Lower leg skin (tissue), 3 donors: ENCODE data around the gene HOXB2.

Experiments
- POLR2A ChIP-seq, 2 donors: fragments of 450-650 bp; IDR thresholded peaks; one replicate each; pipeline ENCODE4 v1.6.1; 2016 to 2017; ENCODE audit warnings: antibody characterized with exemption in 2 of 2, mild to moderate bottlenecking in 1 of 2, moderate library complexity in 1 of 2
- TF ChIP-seq, protein P1 (sequence below), 3 donors: fragments of 450-650 bp; IDR thresholded peaks; one replicate each; pipeline ENCODE4 v1.5.1; 2016; ENCODE audit warnings: antibody characterized with exemption in 3 of 3, mild to moderate bottlenecking in 3 of 3, moderate library complexity in 2 of 3

DNA sequence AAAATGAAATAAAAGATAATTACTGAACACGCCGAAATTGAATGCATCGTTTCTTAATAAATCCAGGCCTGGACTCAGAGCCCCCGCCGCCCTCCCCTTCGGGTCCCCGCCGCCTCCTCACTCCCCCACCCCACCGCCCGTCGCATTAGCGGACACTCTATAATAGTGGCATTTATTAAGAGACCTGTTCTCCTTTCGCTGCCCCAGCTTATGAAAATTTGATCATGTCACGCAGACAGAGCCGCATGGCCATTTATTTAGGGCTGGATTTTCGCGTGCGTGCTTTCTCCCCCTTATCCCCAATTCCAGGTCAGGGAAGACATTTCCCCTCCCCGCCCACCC lies 6.3 kb upstream of the HOXB2 start:
- TF ChIP-seq, protein P1, sequence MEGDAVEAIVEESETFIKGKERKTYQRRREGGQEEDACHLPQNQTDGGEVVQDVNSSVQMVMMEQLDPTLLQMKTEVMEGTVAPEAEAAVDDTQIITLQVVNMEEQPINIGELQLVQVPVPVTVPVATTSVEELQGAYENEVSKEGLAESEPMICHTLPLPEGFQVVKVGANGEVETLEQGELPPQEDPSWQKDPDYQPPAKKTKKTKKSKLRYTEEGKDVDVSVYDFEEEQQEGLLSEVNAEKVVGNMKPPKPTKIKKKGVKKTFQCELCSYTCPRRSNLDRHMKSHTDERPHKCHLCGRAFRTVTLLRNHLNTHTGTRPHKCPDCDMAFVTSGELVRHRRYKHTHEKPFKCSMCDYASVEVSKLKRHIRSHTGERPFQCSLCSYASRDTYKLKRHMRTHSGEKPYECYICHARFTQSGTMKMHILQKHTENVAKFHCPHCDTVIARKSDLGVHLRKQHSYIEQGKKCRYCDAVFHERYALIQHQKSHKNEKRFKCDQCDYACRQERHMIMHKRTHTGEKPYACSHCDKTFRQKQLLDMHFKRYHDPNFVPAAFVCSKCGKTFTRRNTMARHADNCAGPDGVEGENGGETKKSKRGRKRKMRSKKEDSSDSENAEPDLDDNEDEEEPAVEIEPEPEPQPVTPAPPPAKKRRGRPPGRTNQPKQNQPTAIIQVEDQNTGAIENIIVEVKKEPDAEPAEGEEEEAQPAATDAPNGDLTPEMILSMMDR (IDR thresholded peaks at IDR 0.05): no peak
- no peak for TF ChIP-seq POLR2A (IDR thresholded peaks at IDR 0.05)
